HCT116 (cell line): ENCODE measurements around the gene SHH. TPM values are rescaled to one million over a fixed set of nuclear protein-coding genes. Genes with fewer than 3 reads are reported as not detected.
A peak's percentile ranks its signal among the peaks of the same experiment; 100 is the strongest.

Source experiments
- ATAC-seq: fragments of 200-7000 bp; cut with Tn5 transposase; 2 replicates; pipeline ENCODE4 v1.9.1; 2020; ENCODE audit warnings: mild to moderate bottlenecking, moderate library complexity
- BruUV-seq: library from RNA; stranded (reverse); fragments of 400-500 nt; replicated peaks from 2 replicates; lab custom pipeline; 2021; lab: Mats Ljungman, UMichigan
- CTCF ChIA-PET: fragments of 300-600 bp; sonication (Branson Sonifier 250); formaldehyde crosslinking; loops from one replicate; lab custom pipeline; 2021; ENCODE audit warnings: antibody characterized with exemption; lab: Charles Lee
- POLR2A ChIA-PET: fragments of 300-600, 350-600 bp; sonication (Branson Sonifier 250); formaldehyde crosslinking; loops from one replicate; lab custom pipeline; 2021; ENCODE audit warnings: antibody characterized with exemption; lab: Charles Lee
- RAD21 ChIA-PET, 2 experiments: fragments of 300-600 bp; sonication (Branson Sonifier 250); formaldehyde crosslinking; loops; one replicate each; lab custom pipeline; 2023; ENCODE audit warnings: low total read pairs in 2 of 2; ENCODE audit not compliant: uncharacterized antibody in 2 of 2, unreplicated experiment in 2 of 2, low non-redundant PET in 1 of 2; lab: Charles Lee
- DNase-seq: peaks from one replicate; pipeline ENCODE4 v3.0.0-alpha.2; 2010; ENCODE audit warnings: low read depth, low spot score
- H2AFZ ChIP-seq: fragments of 200-600 bp; shearing (Covaris generic), sonication (generic); 2 replicates; pipeline ENCODE4 v1.6.1; 2017; ENCODE audit warnings: low read depth, mixed run types, mixed read lengths, antibody characterized with exemption, low read length; ENCODE audit not compliant: poor library complexity, severe bottlenecking
- H3K27ac ChIP-seq: 2 replicates; pipeline ENCODE4 v1.5.1; 2012; ENCODE audit warnings: low read depth, low read length
- H3K27me3 ChIP-seq: fragments of 200-600 bp; sonication (generic); 2 replicates; pipeline ENCODE4 v1.6.1; 2016; ENCODE audit warnings: mixed run types, low read length, mixed read lengths; ENCODE audit not compliant: insufficient read depth
- H3K36me3 ChIP-seq, 2 experiments: fragments of 200-500 bp in 1 of 2; fragments of 200-600 bp in 1 of 2; sonication (Bioruptor generic) in 1 of 2; sonication (generic) in 1 of 2; 2 replicates each; pipeline versions ENCODE4 v1.5.1 to v1.6.1; 2014 to 2016; ENCODE audit warnings: low read length in 2 of 2, inconsistent platforms in 1 of 2, mixed read lengths in 1 of 2, mixed run types in 1 of 2; ENCODE audit not compliant: insufficient read depth in 2 of 2, control insufficient read depth in 1 of 2
- H3K4me1 ChIP-seq, 2 experiments: fragments of 200-600 bp in 1 of 2; sonication (generic) in 1 of 2; 2 replicates each; pipeline versions ENCODE4 v1.5.1 to v1.6.1; 2012 to 2017; ENCODE audit warnings: low read length in 2 of 2, inconsistent platforms in 1 of 2, mild to moderate bottlenecking in 1 of 2, mixed read lengths in 1 of 2, mixed run types in 1 of 2, moderate library complexity in 1 of 2; ENCODE audit not compliant: insufficient read depth in 2 of 2, control insufficient read depth in 1 of 2
- H3K4me2 ChIP-seq: fragments of 200-600 bp; sonication (generic); 2 replicates; pipeline ENCODE4 v1.6.1; 2017; ENCODE audit warnings: mixed run types, low read length, mixed read lengths
- H3K4me3 ChIP-seq, 2 experiments: fragments of 200-600 bp in 1 of 2; sonication (generic) in 1 of 2; replicated peaks in 1 of 2; 2 replicates each; pipeline ENCODE4 v1.5.1; 2011 to 2016; ENCODE audit warnings: low read length in 2 of 2, control low read depth in 1 of 2, low read depth in 1 of 2, mild to moderate bottlenecking in 1 of 2, mixed read lengths in 1 of 2, mixed run types in 1 of 2
- H3K79me2 ChIP-seq: fragments of 200-600 bp; sonication (generic); 2 replicates; pipeline ENCODE4 v1.6.1; 2017; ENCODE audit warnings: mild to moderate bottlenecking, mixed run types, low read length, moderate library complexity, mixed read lengths; ENCODE audit not compliant: insufficient read depth
- H3K9ac ChIP-seq: fragments of 200-600 bp; sonication (generic); 2 replicates; pipeline ENCODE4 v1.6.1; 2016; ENCODE audit warnings: low read length, mixed read lengths
- H3K9me2 ChIP-seq: fragments of 200-600 bp; sonication (generic), shearing (Covaris generic); 2 replicates; pipeline ENCODE4 v1.6.1; 2017; ENCODE audit warnings: mixed run types, mild to moderate bottlenecking, moderate library complexity; ENCODE audit not compliant: insufficient read depth
- H3K9me3 ChIP-seq, 2 experiments: fragments of 200-500 bp in 1 of 2; fragments of 200-600 bp in 1 of 2; sonication (Bioruptor generic) in 1 of 2; sonication (generic) in 1 of 2; 2 replicates each; pipeline ENCODE4 v1.6.1; 2014 to 2017; ENCODE audit warnings: low read length in 2 of 2, mixed read lengths in 2 of 2, inconsistent platforms in 1 of 2, low read depth in 1 of 2, mild to moderate bottlenecking in 1 of 2, mixed run types in 1 of 2, moderate library complexity in 1 of 2; ENCODE audit not compliant: control insufficient read depth in 1 of 2, insufficient read depth in 1 of 2
- H4K20me1 ChIP-seq: fragments of 200-600 bp; sonication (generic), shearing (Covaris generic); 2 replicates; pipeline ENCODE4 v1.6.1; 2017; ENCODE audit warnings: mixed run types, mild to moderate bottlenecking, moderate library complexity; ENCODE audit not compliant: insufficient read depth
- CEBPB ChIP-seq: IDR thresholded peaks from 2 replicates; pipeline ENCODE4 v1.6.1; 2012; ENCODE audit warnings: low read depth
- EGR1 ChIP-seq: IDR thresholded peaks from 2 replicates; pipeline ENCODE4 v1.6.1; 2012; ENCODE audit warnings: low read depth
- ELF1 ChIP-seq: IDR thresholded peaks from 2 replicates; pipeline ENCODE4 v1.6.1; 2012; ENCODE audit warnings: low read depth, borderline replicate concordance
- EZH2 ChIP-seq: fragments of 200-600 bp; sonication (generic); IDR thresholded peaks from 2 replicates; pipeline ENCODE4 v1.6.1; 2017; ENCODE audit warnings: antibody characterized with exemption, mixed run types
- FOSL1 ChIP-seq: IDR thresholded peaks from 2 replicates; pipeline ENCODE4 v1.6.1; 2012; ENCODE audit warnings: low read depth
- JUND ChIP-seq: IDR thresholded peaks from 2 replicates; pipeline ENCODE4 v1.6.1; 2012
- POLR2A ChIP-seq: IDR thresholded peaks from 2 replicates; pipeline ENCODE4 v1.7.0; 2011; ENCODE audit warnings: borderline replicate concordance; ENCODE audit not compliant: insufficient read depth, insufficient read length; ENCODE audit errors: extremely low read depth
- RAD21 ChIP-seq: IDR thresholded peaks from 2 replicates; pipeline ENCODE4 v1.6.1; 2012; ENCODE audit warnings: low read depth, mild to moderate bottlenecking
- SIN3A ChIP-seq: IDR thresholded peaks from 2 replicates; pipeline ENCODE4 v1.6.1; 2012; ENCODE audit warnings: low read depth
- TCF7L2 ChIP-seq: IDR thresholded peaks from 2 replicates; pipeline ENCODE4 v1.7.0; 2011; ENCODE audit warnings: borderline replicate concordance, inconsistent platforms; ENCODE audit not compliant: insufficient read depth, insufficient read length; ENCODE audit errors: extremely low read depth
- YY1 ChIP-seq: IDR thresholded peaks from 2 replicates; pipeline ENCODE4 v1.6.1; 2011; ENCODE audit warnings: low read length, low read depth, moderate library complexity, mild to moderate bottlenecking; ENCODE audit not compliant: insufficient replicate concordance; ENCODE audit errors: extremely low read depth
- intact Hi-C: fragments of 100-400 bp; cut with micrococcal nuclease; formaldehyde crosslinking; loops from 2 replicates; pipeline ENCODE4 v1.10.0; 2022
- total RNA-seq: library from RNA; stranded (reverse); gene quantifications from one replicate; pipeline ENCODE4 v1.2.1, GENCODE V29; 2021; ENCODE audit not compliant: unreplicated experiment
- TF ChIP-seq, protein P1 (sequence below), 3 experiments: fragments of 200-600 bp in 1 of 3; sonication (generic) in 1 of 3; IDR thresholded peaks in 2 of 3; conservative IDR thresholded peaks in 1 of 3; 2 replicates each; pipeline ENCODE4 v1.5.1; 2012 to 2017; ENCODE audit warnings: low read depth in 2 of 3, low read length in 2 of 3, antibody characterized with exemption in 1 of 3, borderline replicate concordance in 1 of 3, control low read depth in 1 of 3, mild to moderate bottlenecking in 1 of 3, mixed read lengths in 1 of 3, mixed run types in 1 of 3, moderate library complexity in 1 of 3; ENCODE audit not compliant: insufficient read depth in 1 of 3
- TF ChIP-seq, protein P2 (sequence below): IDR thresholded peaks from 2 replicates; pipeline ENCODE4 v1.6.1; 2012; ENCODE audit warnings: low read depth

The SHH gene
- total RNA-seq, 1 experiment from 2014 or later = 0.32 TPM

DNA sequence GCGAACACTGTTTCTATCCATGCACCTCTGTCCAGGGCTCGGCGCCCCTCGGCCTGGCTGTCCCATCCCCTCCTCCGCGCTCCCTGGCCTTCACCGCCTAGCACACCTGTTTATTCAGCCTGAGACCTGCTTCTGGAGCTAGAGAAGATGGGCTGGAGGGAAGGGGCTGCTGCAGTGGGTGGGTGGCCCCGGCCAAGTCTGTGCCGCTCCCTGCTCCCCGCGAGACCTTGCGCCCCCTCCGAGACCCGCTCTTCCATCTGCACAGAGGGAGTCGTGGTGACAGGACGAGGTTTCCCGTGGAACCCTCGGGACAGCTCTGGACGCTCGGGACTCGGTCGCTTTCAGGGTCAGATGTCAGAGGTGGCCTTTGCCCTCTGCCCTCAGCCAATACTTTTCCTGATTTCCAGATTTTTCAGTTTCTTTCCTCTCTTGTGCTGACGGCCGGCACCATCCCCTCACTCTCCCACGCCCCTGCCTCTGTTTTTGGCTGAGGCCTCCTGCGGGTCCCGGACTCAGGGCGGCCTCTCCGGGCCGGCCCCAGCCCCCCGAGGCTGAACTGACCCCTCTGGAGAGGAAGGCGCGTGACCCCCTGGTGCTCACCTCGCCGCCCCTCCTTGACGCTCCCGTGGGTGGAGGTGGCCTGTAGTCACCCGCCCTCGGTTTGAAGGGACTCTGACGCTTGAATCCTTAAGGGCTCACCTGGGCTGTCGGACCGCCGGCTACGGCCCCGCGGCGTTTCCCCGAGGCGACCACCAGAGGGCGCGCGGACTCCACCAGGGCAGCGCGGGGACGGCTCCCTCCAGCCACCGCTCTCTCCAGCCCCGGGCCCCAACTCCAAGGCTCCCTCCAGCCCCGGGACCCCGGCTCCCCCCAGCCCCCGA, 15.6 kb downstream of the SHH start:
- H2AFZ ChIP-seq = no peak overlapping the region
- ATAC-seq (peak; percentile 97), DNase-seq (no peak)
- H3K4me3 ChIP-seq = no peak overlapping the region
- intact Hi-C loops = loop anchor here (1.0 to 10.0 kb wide), 6 partner anchors 676 to 1478 kb away; partner anchors contain the start of gene NOM1
- H3K79me2 ChIP-seq = no peaks in the 10 kb centered on the region
- H3K9me2 ChIP-seq = no peaks in the 10 kb centered on the region
- no peaks in the 10 kb centered on the region for H3K9me3 ChIP-seq
- ChIA-PET CTCF (no interaction called here), POLR2A (no interaction called here), RAD21 (no interaction called here)
- no peaks in the 10 kb centered on the region; a peak in 1 of 4 replicates for H3K4me1 ChIP-seq
- TF ChIP-seq TCF7L2 = no peak
- TF ChIP-seq RAD21 = peak; percentile 93
- TF ChIP-seq EGR1 = no peak
- TF ChIP-seq, protein P1, sequence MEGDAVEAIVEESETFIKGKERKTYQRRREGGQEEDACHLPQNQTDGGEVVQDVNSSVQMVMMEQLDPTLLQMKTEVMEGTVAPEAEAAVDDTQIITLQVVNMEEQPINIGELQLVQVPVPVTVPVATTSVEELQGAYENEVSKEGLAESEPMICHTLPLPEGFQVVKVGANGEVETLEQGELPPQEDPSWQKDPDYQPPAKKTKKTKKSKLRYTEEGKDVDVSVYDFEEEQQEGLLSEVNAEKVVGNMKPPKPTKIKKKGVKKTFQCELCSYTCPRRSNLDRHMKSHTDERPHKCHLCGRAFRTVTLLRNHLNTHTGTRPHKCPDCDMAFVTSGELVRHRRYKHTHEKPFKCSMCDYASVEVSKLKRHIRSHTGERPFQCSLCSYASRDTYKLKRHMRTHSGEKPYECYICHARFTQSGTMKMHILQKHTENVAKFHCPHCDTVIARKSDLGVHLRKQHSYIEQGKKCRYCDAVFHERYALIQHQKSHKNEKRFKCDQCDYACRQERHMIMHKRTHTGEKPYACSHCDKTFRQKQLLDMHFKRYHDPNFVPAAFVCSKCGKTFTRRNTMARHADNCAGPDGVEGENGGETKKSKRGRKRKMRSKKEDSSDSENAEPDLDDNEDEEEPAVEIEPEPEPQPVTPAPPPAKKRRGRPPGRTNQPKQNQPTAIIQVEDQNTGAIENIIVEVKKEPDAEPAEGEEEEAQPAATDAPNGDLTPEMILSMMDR (IDR thresholded peaks at IDR 0.05 in 2 of 3, conservative IDR thresholded peaks at IDR 0.05 in 1 of 3; ENCODE audit: borderline replicate concordance in 1 of 3, insufficient read depth in 1 of 3, low read depth in 2 of 3, low read length in 2 of 3) = peak; percentile 42 to 57 (median 56); a peak in 5 of 6 replicates
- TF ChIP-seq FOSL1 = no peak
- no TSS peak for BruUV-seq
- H3K27ac ChIP-seq = no peak overlapping the region
- peak overlapping the region; percentile 45 for H3K4me2 ChIP-seq
- no peak overlapping the region for H3K9ac ChIP-seq
- H3K36me3 ChIP-seq = no peaks in the 10 kb centered on the region
- no peaks in the 10 kb centered on the region for H4K20me1 ChIP-seq
- no peaks in the 10 kb centered on the region for H3K27me3 ChIP-seq

DNA sequence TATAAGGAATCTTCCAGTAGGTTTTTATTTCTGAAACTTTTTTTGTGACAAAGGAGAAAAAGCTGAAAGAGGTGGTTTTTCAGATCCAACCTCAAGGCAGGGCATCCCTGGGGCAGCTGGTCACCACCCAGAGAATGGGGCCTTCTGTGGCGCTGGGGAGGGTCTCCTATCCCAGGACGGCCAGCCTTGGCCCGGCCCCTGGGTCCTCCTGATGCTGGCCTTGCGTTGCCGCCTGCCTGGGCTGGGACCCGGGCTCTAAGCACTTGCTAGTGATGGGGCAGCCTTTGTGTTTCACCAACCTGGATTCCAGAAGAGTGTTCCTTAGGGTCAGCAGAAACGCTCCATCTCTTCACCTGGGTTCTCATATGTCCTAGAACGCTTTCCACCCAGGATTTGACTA, 16.3 kb downstream of the SHH start:
- Histone ChIP-seq H3K4me2 (no peak overlapping the region), H3K9me3 (no peaks in the 10 kb centered on the region), H3K79me2 (no peaks in the 10 kb centered on the region), H3K9me2 (no peaks in the 10 kb centered on the region), H3K4me3 (no peak overlapping the region), H3K27ac (no peak overlapping the region), H3K9ac (no peak overlapping the region), H2AFZ (no peak overlapping the region), H3K27me3 (no peaks in the 10 kb centered on the region), H4K20me1 (no peaks in the 10 kb centered on the region), H3K36me3 (no peaks in the 10 kb centered on the region), H3K4me1 (no peaks in the 10 kb centered on the region; a peak in 1 of 4 replicates)
- ATAC-seq = no peak
- intact Hi-C loops = loop anchor here (2.0 to 10.0 kb wide), 5 partner anchors 676 to 1479 kb away; partner anchors contain the start of gene NOM1
- no peak for DNase-seq
- BruUV-seq = no TSS peak
- ChIA-PET CTCF (no interaction called here), POLR2A (no interaction called here), RAD21 (no interaction called here)
- TF ChIP-seq CEBPB = no peak
- TF ChIP-seq POLR2A = no peak
- TF ChIP-seq ELF1 = no peak
- no peak for TF ChIP-seq JUND
- TF ChIP-seq, protein P2, sequence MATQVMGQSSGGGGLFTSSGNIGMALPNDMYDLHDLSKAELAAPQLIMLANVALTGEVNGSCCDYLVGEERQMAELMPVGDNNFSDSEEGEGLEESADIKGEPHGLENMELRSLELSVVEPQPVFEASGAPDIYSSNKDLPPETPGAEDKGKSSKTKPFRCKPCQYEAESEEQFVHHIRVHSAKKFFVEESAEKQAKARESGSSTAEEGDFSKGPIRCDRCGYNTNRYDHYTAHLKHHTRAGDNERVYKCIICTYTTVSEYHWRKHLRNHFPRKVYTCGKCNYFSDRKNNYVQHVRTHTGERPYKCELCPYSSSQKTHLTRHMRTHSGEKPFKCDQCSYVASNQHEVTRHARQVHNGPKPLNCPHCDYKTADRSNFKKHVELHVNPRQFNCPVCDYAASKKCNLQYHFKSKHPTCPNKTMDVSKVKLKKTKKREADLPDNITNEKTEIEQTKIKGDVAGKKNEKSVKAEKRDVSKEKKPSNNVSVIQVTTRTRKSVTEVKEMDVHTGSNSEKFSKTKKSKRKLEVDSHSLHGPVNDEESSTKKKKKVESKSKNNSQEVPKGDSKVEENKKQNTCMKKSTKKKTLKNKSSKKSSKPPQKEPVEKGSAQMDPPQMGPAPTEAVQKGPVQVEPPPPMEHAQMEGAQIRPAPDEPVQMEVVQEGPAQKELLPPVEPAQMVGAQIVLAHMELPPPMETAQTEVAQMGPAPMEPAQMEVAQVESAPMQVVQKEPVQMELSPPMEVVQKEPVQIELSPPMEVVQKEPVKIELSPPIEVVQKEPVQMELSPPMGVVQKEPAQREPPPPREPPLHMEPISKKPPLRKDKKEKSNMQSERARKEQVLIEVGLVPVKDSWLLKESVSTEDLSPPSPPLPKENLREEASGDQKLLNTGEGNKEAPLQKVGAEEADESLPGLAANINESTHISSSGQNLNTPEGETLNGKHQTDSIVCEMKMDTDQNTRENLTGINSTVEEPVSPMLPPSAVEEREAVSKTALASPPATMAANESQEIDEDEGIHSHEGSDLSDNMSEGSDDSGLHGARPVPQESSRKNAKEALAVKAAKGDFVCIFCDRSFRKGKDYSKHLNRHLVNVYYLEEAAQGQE = no peak
- no peak for TF ChIP-seq YY1
- TF ChIP-seq SIN3A = no peak
- TF ChIP-seq EZH2 = no peak
